SK-N-SH treated with all-trans-retinoic acid at 6 μM for 48 hours (cell line): ENCODE data around the gene PRICKLE1.

Experiments
- ATAC-seq: fragments of 200-7000 bp; cut with Tn5 transposase; 3 replicates; pipeline ENCODE4 v1.9.1; 2020; ENCODE audit warnings: mild to moderate bottlenecking, moderate library complexity
- CREB5 ChIP-seq: fragments of 250-450 bp; sonication (Bioruptor Pico); IDR thresholded peaks from 2 replicates; pipeline ENCODE4 v1.5.1; 2020; ENCODE audit warnings: low read depth, mild to moderate bottlenecking, moderate library complexity
- CSRNP3 ChIP-seq: fragments of 250-450 bp; sonication (Bioruptor Pico); IDR thresholded peaks from 2 replicates; pipeline ENCODE4 v1.5.1; 2021; ENCODE audit warnings: mild to moderate bottlenecking, moderate library complexity
- ESRRG ChIP-seq: fragments of 250-450 bp; sonication (Bioruptor Pico); IDR thresholded peaks from 2 replicates; pipeline ENCODE4 v1.6.1; 2021; ENCODE audit warnings: mild to moderate bottlenecking
- GLIS3 ChIP-seq: fragments of 250-450 bp; sonication (Bioruptor Pico); IDR thresholded peaks from 2 replicates; pipeline ENCODE4 v1.5.0; 2020; ENCODE audit warnings: mild to moderate bottlenecking, moderate library complexity
- ISL1 ChIP-seq: fragments of 250-450 bp; sonication (Bioruptor Pico); IDR thresholded peaks from 2 replicates; pipeline ENCODE4 v2.1.2; 2022; ENCODE audit warnings: mild to moderate bottlenecking, moderate library complexity
- OSR1 ChIP-seq: fragments of 250-450 bp; sonication (Bioruptor Pico); IDR thresholded peaks from 2 replicates; pipeline ENCODE4 v1.8.0; 2022; ENCODE audit warnings: moderate library complexity, mild to moderate bottlenecking, inconsistent platforms
- PATZ1 ChIP-seq: fragments of 250-450 bp; sonication (Bioruptor Pico); IDR thresholded peaks from 2 replicates; pipeline ENCODE4 v1.8.0; 2020; ENCODE audit warnings: mild to moderate bottlenecking, moderate library complexity, borderline replicate concordance
- POU6F1 ChIP-seq: fragments of 250-450 bp; sonication (Bioruptor Pico); IDR thresholded peaks from 2 replicates; pipeline ENCODE4 v1.8.0; 2021; ENCODE audit warnings: low read depth, mild to moderate bottlenecking, moderate library complexity, borderline replicate concordance
- PPARA ChIP-seq: fragments of 250-450 bp; sonication (Bioruptor Pico); IDR thresholded peaks from 2 replicates; pipeline ENCODE4 v1.5.0; 2020; ENCODE audit warnings: mild to moderate bottlenecking, borderline replicate concordance
- RARB ChIP-seq: fragments of 250-450 bp; sonication (Bioruptor Pico); IDR thresholded peaks from 2 replicates; pipeline ENCODE4 v1.8.0; 2021; ENCODE audit warnings: mild to moderate bottlenecking, moderate library complexity
- SNAI2 ChIP-seq: fragments of 250-450 bp; sonication (Bioruptor Pico); IDR thresholded peaks from 2 replicates; pipeline ENCODE4 v1.5.0; 2020; ENCODE audit warnings: mild to moderate bottlenecking, moderate library complexity
- TCF4 ChIP-seq: fragments of 250-450 bp; sonication (Bioruptor Pico); IDR thresholded peaks from 2 replicates; pipeline ENCODE4 v1.8.0; 2021; ENCODE audit warnings: mild to moderate bottlenecking, moderate library complexity, borderline replicate concordance
- TOX ChIP-seq: fragments of 250-450 bp; sonication (Bioruptor Pico); IDR thresholded peaks from 2 replicates; pipeline ENCODE4 v1.8.0; 2021; ENCODE audit warnings: mild to moderate bottlenecking, moderate library complexity, borderline replicate concordance
- TSHZ2 ChIP-seq: fragments of 250-450 bp; sonication (Bioruptor Pico); IDR thresholded peaks from 2 replicates; pipeline ENCODE4 v1.5.0; 2020; ENCODE audit warnings: mild to moderate bottlenecking, moderate library complexity
- ZC3H10 ChIP-seq: fragments of 250-450 bp; sonication (Bioruptor Pico); IDR thresholded peaks from 2 replicates; pipeline ENCODE4 v1.5.1; 2021; ENCODE audit warnings: mild to moderate bottlenecking, moderate library complexity
- ZFP30 ChIP-seq: fragments of 450-650 bp; formaldehyde crosslinking; IDR thresholded peaks from 2 replicates; pipeline ENCODE4 v1.5.0; 2022; ENCODE audit warnings: mild to moderate bottlenecking, moderate library complexity
- ZNF565 ChIP-seq: fragments of 450-650 bp; formaldehyde crosslinking; conservative IDR thresholded peaks from 2 replicates; pipeline ENCODE4 v1.5.0; 2020; ENCODE audit warnings: low read depth, mild to moderate bottlenecking, moderate library complexity
- ZNF8 ChIP-seq: fragments of 450-650 bp; formaldehyde crosslinking; IDR thresholded peaks from 2 replicates; pipeline ENCODE4 v1.5.0; 2020; ENCODE audit warnings: mild to moderate bottlenecking, moderate library complexity

PRICKLE1 gene

GRCh38 chr12:42570076-42570475 is 19.5 kb downstream of the PRICKLE1 start (continued):
- TF ChIP-seq PPARA (CRISPR knock-in tag) = no peak
- TF ChIP-seq GLIS3 = no peak
- TF ChIP-seq, all 23 proteins: peak for 0

- no peak for TF ChIP-seq ZC3H10
- TF ChIP-seq ZNF8 (CRISPR knock-in tag) = peak; percentile 96
- peak; percentile 85 for ATAC-seq
Observed at GRCh38 chr12:42568952-42569915, 20.3 kb downstream of the PRICKLE1 start.

GRCh38 chr12:42565633-42566032 is 23.9 kb downstream of the PRICKLE1 start:
- ATAC-seq = peak; percentile 40; the same call in 1 of the 3 replicates
- no peak for TF ChIP-seq ZFP30 (CRISPR knock-in tag)
- no peak for TF ChIP-seq POU6F1 (CRISPR knock-in tag)
- no peak for TF ChIP-seq ISL1
- TF ChIP-seq PPARA (CRISPR knock-in tag) = no peak
- TF ChIP-seq ZNF565 (CRISPR knock-in tag) = no peak
- no peak for TF ChIP-seq CREB5 (CRISPR knock-in tag)
- TF ChIP-seq ESRRG (CRISPR knock-in tag) = no peak
- no peak for TF ChIP-seq TOX
- TF ChIP-seq ZNF8 (CRISPR knock-in tag) = no peak
- TF ChIP-seq ZC3H10 = no peak
- TF ChIP-seq OSR1 (CRISPR knock-in tag) = no peak
- no peak for TF ChIP-seq TCF4
- no peak for TF ChIP-seq SNAI2 (CRISPR knock-in tag)
- TF ChIP-seq, all 23 proteins: peak for 0

- no peak for TF ChIP-seq TSHZ2 (CRISPR knock-in tag)
- no peak for TF ChIP-seq ZFP30 (CRISPR knock-in tag)
- no peak for ATAC-seq
Observed at GRCh38 chr12:42564996-42565395, 24.6 kb downstream of the PRICKLE1 start.

GRCh38 chr12:42564556-42564955 is 25.0 kb downstream of the PRICKLE1 start:
- TF ChIP-seq ZNF565 (CRISPR knock-in tag) (no peak), TOX (no peak), GLIS3 (no peak), PPARA (CRISPR knock-in tag) (no peak), RARB (CRISPR knock-in tag) (no peak), PATZ1 (CRISPR knock-in tag) (no peak), CSRNP3 (CRISPR knock-in tag) (no peak)
- no peak for ATAC-seq
